Measurements from ENCODE around the gene TSHZ2. TPM values are rescaled to one million over a fixed set of nuclear protein-coding genes. Genes with fewer than 3 reads are reported as not detected.

Gene TSHZ2
- total and polyA plus RNA-seq, 11 donors = 1.8 to 12.1 (median 3.7) TPM

GRCh38 chr20:53421343-53421742 is 449.2 kb downstream of the TSHZ2 start:
- no peak overlapping the region for H3K4me3 ChIP-seq
- no peak overlapping the region for H3K27ac ChIP-seq
- ATAC-seq (no peak), DNase-seq (no peak)
- intact Hi-C loops (cut with DNase I) = no loop called here
- H3K9me3 ChIP-seq = no peaks in the 10 kb centered on the region
- no peak for TF ChIP-seq CTCF (IDR thresholded peaks at IDR 0.05)
- TF ChIP-seq POLR2A (IDR thresholded peaks at IDR 0.05) = no peak
- WGBS, 4 donors = 95 to 98% (median 97%) methylated on average over 6 to 7 of the region's 7 CpGs
- no peaks in the 10 kb centered on the region for H3K27me3 ChIP-seq
- H3K4me1 ChIP-seq = no peaks in the 10 kb centered on the region
- no peaks in the 10 kb centered on the region for H3K36me3 ChIP-seq

GRCh38 chr20:53422039-53422438 is 449.9 kb downstream of the TSHZ2 start:
- no peaks in the 10 kb centered on the region for H3K36me3 ChIP-seq
- 91 to 94% (median 94%) methylated on average over 7 of the region's 7 CpGs for WGBS, 4 donors
- no peak overlapping the region for H3K4me3 ChIP-seq
- ATAC-seq (no peak), DNase-seq (no peak)
- intact Hi-C loops (cut with DNase I) = no loop called here
- H3K9me3 ChIP-seq = no peaks in the 10 kb centered on the region
- H3K4me1 ChIP-seq = no peaks in the 10 kb centered on the region
- H3K27me3 ChIP-seq = no peaks in the 10 kb centered on the region
- H3K27ac ChIP-seq = no peak overlapping the region
- TF ChIP-seq CTCF (IDR thresholded peaks at IDR 0.05) (no peak), POLR2A (IDR thresholded peaks at IDR 0.05) (no peak)

GRCh38 chr20:53423587-53424146 is 451.5 kb downstream of the TSHZ2 start:
- Histone ChIP-seq H3K27me3 (no peaks in the 10 kb centered on the region), H3K27ac (no peak overlapping the region), H3K4me3 (no peak overlapping the region), H3K4me1 (no peaks in the 10 kb centered on the region), H3K9me3 (no peaks in the 10 kb centered on the region), H3K36me3 (no peaks in the 10 kb centered on the region)
- intact Hi-C loops (cut with DNase I) = no loop called here
- WGBS, 4 donors = 93 to 95% (median 94%) methylated on average over 12 of the region's 12 CpGs
- ATAC-seq = no peak
- DNase-seq = no peak
- TF ChIP-seq POLR2A (IDR thresholded peaks at IDR 0.05) (no peak), CTCF (IDR thresholded peaks at IDR 0.05) (no peak)

- Histone ChIP-seq H3K36me3 (no peaks in the 10 kb centered on the region), H3K4me1 (no peaks in the 10 kb centered on the region), H3K27me3 (no peaks in the 10 kb centered on the region), H3K27ac (no peak overlapping the region), H3K9me3 (no peaks in the 10 kb centered on the region), H3K4me3 (no peak overlapping the region)
- intact Hi-C loops (cut with DNase I) = no loop called here
- ATAC-seq (no peak), DNase-seq (no peak)
- TF ChIP-seq POLR2A (IDR thresholded peaks at IDR 0.05) (no peak), CTCF (IDR thresholded peaks at IDR 0.05) (no peak)
- 94 to 96% (median 95%) methylated on average over 4 of the region's 4 CpGs for WGBS, 4 donors
Measured at GRCh38 chr20:53425481-53425880, 453.3 kb downstream of the TSHZ2 start.

Measured in heart left ventricle (tissue), 16 donors.